NCI-H146 treated with DMSO at 0.1 percent for 48 hours (cell line): ENCODE data around the gene CYP11A1.

Experiments
- DNase-seq: peaks from one replicate; lab custom pipeline; 2025; ENCODE audit not compliant: unreplicated experiment; lab: John Stamatoyannopoulos, UW

The CYP11A1 gene

GRCh38 chr15:74389241-74390048 is 22.0 kb upstream of the CYP11A1 start:
- DNase-seq = no peak

DNA sequence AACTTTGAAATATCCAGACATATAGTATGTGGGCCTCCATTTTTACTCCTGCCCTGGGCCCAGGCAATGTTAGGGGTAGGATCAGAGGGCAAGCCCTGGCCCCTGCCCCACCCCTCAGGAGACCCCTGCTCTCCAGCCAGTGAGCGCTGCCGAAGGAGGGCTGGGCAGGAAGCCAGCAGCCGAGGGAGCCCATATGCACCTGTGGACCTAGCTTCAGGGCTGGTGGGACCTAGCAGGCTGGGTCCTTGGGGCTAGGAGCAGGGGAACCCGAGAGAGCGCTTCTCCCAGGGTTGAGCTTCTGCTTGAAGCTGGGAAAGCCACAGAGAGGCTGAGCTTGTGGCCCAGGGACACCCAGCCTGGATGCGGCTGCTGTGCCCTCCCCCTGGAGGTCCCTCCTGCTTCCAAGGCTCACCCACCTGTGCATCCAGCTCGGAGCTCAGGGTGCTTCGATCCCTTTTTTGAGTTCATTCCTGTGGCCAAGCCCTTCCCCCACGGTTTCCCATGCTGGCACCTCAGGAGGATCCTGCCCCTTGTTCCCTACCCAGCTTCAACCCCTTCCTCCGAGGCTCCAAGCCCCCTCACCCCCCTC is 21.0 kb upstream of the CYP11A1 start:
- DNase-seq = no peak

GRCh38 chr15:74387621-74388362 is 20.3 kb upstream of the CYP11A1 start:
- DNase-seq = no peak

DNA sequence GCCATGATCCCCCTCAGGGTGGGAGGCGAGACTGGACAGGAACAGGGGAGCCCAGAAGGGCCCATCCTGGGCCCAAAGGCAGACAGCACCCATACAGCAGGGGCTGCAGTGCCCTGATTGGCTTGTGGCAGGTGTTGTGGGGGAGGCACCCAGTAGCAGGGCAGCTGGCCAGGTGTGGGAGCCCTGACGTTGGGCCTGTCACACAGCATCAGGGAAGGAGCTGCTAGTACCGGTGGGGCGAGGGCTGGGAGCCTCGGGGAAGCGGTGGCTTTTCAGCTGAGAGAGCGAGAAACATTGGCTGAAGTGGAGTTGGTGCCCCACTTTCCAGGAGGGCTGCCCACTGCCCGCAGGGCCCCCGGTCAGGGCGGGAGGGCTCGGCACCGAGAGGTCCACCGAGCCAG is 19.7 kb upstream of the CYP11A1 start:
- DNase-seq = no peak

DNA sequence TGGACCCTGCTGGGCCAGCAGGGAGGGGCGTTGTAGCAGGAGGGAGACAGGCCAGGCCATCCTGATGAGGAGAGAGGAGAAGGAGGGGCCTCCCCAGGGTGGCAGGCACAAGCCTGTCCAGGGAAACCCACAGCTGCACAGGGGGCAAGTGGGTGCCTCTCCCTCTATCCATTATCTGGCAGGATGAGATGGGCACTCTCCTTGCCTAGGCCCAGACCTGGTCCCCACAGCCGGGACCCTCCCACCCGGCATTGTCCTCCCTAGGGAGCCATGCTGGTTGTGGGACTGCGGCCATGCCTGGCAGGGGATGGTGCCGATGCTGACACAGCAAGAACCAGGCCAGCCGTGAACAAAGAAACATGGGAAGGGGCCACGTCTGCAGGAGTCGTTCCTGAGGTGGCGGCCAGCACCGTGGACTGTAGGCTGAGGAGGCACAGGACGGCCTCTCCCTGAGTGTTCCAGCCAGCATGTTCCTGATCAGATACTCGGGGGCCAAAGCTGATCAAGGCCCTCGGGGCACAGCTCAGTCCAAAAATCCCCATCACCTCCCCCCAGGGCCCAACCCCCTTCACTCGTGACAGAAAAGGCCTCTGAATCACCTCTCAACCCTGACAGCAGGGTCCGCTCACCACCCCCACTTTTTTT is 19.2 kb upstream of the CYP11A1 start:
- no peak for DNase-seq

DNA sequence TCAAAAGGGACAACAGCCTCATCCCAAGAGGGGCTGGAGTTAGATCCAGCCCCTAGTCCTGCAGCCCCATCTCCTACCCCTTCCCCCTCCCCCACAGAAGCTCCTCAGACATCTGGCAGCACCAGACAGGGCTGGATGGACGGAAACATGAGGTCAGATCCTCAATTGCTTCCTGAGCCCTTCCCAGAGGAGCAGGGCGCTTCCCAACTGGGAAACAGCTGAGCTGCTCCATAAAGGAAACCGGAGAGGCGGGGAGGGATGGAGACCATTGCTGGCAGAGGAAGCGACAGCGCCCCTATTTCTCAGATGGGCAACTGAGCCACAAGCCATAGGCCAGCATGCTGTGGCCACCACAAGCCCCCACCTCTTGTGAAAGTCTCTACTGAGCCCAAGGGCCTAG is 18.3 kb upstream of the CYP11A1 start:
- DNase-seq = no peak

- no peak for DNase-seq
Measured at GRCh38 chr15:74384881-74385643, 17.6 kb upstream of the CYP11A1 start.

DNA sequence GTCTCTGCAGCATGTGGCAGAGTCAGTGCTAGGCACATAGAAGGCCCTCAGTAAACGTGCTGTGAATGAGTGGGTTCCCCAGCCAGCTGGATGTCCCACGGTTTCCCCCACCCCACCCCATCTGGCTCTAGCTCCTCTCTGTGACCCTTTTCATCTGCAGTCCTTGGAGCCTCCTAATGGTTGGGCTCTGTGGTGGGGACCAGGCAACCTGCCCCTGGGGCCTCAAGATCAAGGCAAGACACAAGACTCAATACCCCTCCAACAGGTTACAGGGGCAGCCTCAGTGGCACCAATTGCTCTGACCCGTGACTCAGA is 17.1 kb upstream of the CYP11A1 start:
- no peak for DNase-seq

GRCh38 chr15:74383695-74384565 is 16.5 kb upstream of the CYP11A1 start:
- DNase-seq = no peak

DNA sequence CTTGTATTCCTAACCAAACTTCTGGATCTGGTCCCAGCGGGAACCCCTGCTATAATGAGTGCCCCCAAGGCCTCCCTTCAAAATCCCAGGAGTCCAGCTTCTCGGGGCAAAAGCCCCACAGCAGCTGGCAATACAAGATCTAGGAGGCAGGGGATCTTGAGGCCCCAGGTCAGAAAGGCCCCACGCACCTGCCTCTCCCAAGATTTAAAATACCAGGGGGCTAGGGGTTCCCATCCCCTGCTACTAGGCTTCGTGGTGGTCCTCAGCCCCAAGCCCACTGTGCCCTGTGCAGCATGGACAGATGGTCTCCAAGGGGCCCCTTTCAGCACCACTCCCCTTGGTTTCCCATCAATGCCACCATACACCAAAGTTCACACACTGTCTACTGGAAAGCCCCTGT is 15.8 kb upstream of the CYP11A1 start:
- DNase-seq = no peak

- no peak for DNase-seq
Measured at GRCh38 chr15:74382004-74382816, 14.8 kb upstream of the CYP11A1 start.

DNA sequence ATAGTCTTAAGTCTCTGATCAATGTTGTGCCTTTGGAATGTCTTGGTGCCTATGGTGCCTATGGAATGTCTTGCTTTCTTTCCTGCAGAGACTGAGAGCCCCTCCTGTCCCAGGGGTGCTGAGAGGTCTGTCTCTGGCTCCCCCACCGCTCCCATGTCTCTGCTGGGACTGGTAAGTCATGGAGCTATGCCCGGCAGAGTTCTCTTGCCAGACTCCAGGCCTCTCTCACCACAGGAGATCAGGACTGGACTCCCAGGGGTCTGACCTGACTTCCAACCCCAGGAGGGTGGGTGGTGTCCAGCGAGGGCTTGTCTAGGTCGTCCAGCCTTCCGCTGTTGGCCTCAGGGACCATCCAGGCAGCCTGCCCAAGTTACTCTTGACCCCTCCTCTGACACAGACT is 14.0 kb upstream of the CYP11A1 start:
- no peak for DNase-seq

DNA sequence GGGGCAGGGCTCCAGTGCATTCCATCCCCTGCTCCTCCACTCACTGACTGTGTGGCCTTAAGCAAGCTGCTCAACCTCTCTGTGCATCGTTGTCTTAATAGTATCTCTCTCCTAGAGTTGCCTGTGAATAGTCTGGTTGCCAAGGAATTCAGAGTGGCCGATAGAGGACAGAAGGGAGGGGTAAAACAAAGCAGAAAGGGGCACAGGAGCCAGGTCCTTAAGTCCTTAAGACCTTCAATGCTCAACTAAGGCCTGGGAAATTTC is 13.7 kb upstream of the CYP11A1 start:
- DNase-seq = no peak

DNA sequence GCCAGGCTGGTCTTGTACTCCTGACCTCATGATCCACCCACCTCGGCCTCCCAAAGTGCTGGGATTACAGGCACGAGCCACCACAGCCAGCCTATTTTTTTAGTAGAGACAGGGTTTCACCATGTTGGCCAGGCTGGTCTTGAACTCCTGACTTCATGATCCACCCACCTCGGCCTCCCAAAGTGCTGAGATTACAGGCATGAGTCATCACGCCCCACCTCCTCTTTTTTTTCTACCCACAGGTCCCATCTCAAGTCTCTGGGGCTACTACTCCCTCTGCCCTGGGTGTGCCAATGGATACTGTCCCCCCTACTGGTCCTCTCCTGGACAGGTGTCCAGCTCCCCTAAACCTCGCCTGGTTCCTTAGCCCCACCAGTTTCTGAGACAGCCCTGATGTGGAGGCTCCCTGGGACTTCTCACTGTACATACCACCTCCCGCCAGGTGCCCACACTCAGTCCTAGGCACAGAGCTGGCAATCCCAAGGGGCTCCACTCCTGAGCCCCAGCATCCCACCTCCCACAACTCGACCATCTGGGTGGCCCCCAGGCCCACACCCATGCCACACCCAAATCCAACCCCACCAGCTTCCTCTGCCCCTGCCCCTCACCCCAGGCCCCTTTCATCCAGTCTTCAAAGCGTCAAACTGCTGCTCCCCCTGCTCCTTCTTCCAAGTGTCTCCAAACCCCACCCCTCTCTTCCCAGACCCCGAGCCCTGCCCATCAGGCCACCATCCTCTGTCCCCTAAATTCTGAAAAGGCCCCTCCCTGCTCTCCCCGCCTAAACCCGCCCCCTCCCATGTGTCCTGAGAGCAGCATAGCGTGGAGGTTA is 13.1 kb upstream of the CYP11A1 start:
- no peak for DNase-seq

DNA sequence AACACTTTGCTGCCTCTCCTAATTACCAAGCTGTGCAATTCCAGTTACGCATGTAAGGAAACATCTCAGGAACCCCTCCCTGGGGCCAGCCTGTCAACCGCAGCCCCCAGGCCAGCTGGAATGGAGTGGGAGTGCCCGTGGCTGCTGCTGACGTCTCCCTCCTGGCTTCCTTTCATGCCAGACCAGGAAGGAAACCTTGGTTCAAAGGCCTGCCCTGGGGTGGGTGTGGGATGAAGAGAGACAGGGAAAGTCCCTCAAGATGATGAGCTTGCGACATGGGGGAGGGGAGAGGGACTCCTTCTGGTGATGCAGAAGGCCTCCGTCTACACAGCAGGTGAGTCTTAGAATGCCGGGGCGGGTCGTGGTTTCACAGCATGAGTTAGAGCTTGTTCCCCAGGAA is 11.4 kb upstream of the CYP11A1 start:
- DNase-seq = no peak

DNA sequence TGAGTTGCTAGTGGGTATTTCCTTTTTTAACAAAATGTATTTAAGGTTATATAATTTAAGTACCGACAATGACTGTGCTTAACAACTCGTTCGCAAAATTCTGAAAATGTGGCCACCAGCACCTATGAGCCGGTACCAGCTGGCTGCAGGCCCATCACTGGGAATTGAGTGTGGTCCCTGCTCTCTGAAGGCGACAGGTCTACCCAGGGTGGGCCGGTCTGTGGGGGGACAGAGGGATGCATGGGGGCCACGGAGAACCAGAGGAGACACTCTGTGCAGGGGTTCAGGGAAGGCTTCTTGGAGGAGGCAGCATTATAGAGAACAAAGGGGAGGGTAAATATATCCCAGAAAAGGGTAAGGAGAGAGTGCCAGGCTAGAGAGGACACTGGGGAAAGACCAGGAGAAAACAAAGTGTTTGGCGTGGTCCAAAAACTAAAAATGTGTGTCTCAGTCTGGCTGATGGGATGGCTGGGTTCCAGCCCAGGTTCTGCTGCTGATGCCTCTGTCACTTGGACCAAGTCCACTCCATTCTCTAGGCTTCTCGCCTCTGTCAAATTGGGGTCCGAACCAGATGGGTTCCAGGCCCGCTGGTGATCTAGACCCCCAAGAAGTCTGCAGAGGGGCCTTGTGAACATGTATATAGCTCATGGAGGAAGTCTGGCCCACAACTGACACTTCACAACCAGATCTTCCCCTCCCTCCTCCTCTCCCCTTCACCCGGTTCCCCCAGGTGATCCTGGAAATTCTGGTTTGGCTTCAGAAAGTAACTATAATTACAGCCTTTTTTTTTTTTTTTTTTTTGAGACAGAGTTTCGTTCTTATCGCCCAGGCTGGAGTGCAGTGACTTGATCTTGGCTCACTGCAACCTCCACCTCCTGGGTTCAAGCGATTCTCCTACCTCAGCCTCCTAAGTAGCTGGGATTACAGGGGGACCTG is 10.7 kb upstream of the CYP11A1 start:
- DNase-seq = no peak

DNA sequence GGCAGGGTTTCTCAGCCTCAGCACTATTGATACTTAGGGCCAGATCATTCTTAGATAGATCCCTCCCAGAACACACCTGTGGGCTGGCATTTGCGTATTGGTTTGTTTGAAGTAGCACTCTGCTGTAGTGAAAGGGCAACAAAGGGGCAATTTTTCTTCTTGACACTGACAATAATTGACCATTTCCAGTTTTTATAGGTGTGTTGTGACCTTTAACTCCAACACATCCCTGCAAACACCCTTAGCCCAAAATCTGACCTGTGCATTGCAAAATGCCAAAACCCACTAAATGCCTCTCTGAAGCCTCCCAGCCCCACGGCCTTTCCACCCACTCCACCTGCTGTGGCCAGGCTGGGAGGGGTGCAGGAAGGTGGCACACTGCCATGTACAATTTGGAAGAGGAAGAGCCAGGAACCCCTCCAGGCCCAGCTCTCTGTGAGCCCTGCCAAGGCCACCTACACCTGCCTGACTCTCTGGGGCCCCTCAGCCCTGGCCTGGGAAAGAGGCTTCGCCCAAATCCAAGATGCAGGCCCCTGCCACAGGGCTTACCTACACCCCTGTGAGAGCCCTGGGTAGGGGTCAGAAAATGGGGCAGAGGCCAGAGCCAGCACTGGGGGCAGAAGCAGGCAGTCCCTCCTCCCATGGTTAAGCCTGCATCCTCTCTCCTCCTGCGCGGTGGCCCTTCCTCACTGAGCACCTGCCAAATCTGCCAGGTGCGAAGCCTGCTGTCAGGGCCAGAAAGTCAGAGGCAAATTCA is 9.6 kb upstream of the CYP11A1 start:
- DNase-seq = no peak
